GM12874 (cell line): ENCODE results near the gene MGAT5B.

Experiments
- TF ChIP-seq, protein P1 (sequence below): IDR thresholded peaks from 2 replicates; pipeline ENCODE4 v1.5.1; 2011; ENCODE audit warnings: low read depth, mild to moderate bottlenecking, control low read depth, low read length, moderate library complexity; ENCODE audit not compliant: insufficient read depth

The MGAT5B gene

DNA sequence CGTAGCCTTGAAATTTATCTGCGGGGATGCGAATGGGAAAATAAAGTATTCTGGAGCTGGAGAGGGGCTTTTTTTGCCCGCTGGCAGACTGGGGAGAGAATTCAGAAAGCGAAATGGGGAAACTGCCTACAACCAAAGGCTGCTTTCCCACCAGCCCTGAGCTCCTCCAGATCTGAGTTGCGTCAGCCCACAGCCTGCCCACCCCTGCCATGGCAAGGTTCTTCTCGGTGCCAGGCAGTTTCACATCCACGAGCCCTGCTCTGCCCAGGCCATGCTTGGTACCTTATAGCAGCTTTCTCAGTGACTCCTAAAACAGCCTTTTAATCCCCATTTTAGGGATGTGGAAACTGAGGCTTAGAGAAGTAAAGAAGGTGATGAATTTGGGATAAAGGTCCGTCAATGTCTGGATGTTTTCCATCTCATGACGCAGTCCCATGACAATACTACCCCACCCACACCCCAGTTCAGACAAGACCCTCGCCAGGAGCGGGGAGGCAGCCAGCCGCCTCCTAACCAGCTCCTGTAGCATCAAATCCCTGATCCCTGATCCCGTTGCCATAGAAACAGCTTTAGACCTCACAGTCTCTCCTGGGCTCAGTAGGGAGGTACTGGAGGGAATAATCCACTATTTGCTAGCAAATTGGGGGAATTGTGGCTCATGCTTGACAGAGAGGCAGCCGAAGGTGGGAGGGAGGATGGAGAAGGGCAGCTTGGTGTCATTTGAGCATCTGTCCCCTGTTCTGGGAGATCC is 113.5 kb downstream of the MGAT5B start:
- TF ChIP-seq, protein P1, sequence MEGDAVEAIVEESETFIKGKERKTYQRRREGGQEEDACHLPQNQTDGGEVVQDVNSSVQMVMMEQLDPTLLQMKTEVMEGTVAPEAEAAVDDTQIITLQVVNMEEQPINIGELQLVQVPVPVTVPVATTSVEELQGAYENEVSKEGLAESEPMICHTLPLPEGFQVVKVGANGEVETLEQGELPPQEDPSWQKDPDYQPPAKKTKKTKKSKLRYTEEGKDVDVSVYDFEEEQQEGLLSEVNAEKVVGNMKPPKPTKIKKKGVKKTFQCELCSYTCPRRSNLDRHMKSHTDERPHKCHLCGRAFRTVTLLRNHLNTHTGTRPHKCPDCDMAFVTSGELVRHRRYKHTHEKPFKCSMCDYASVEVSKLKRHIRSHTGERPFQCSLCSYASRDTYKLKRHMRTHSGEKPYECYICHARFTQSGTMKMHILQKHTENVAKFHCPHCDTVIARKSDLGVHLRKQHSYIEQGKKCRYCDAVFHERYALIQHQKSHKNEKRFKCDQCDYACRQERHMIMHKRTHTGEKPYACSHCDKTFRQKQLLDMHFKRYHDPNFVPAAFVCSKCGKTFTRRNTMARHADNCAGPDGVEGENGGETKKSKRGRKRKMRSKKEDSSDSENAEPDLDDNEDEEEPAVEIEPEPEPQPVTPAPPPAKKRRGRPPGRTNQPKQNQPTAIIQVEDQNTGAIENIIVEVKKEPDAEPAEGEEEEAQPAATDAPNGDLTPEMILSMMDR = no peak

DNA sequence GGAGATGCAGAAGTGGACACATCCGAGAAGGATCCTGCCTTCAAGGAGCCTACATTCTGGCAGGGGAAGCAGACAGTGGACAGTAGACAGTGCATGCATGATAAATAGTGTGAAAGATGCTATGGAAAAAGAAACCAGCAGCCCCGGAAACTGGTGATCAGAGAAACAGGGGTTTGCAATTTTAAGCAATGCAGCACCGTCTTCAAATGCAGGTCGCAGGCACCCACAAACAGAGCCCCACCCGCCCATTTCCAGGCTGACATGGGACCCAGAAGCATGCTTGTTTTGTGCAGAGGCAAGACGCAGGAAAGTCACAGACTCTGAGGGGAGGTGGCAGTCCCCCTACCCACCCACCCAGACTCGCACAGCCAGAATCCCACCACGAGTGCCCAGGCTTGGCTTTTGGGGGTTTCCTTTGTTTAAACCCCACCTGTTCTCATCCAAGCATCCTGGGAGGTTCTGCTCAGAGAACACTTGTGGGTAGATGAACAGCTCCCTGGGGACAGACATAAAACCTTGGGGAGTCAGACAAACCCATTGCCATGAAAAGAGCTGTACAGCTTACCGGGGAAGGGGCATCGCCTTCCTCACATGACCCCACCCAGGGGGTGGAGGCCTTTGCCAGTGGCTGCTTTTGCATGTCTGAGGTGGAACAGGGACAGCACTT is 114.3 kb downstream of the MGAT5B start:
- TF ChIP-seq, protein P1 = no peak

DNA sequence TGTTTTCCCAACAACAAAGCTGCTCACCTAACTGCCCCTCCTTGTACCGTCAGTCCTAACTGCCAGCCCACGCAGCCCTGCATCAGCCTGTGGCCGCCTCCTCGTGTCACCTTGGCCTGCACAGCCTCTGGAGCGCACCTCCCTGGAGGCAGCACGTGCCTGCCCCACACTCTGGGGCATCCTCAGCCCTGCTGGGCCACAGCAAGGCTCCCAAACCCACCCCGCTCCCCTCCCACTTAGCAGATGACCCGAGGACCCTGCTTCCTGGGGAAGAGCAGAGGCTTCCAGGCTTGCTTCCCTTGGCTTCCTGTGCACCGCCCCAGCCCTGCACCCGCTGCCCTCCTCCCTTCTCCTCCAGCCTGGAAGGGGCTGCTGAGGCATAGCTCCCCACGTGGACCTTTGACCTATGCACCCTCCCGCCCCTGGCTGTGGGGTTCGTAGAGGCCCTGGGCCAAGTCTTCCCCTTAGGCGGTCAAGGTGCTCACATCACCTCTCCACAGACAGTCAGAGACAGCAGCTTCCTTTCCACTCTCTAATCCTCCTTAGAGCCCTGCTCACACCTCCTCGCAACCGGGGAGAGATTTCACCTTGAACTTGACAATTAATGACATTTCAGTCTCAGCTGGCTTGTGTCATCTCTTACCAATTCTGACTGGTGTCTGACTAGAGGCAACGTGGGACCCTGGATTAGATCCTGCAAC is 115.0 kb downstream of the MGAT5B start:
- TF ChIP-seq, protein P1 = no peak

DNA sequence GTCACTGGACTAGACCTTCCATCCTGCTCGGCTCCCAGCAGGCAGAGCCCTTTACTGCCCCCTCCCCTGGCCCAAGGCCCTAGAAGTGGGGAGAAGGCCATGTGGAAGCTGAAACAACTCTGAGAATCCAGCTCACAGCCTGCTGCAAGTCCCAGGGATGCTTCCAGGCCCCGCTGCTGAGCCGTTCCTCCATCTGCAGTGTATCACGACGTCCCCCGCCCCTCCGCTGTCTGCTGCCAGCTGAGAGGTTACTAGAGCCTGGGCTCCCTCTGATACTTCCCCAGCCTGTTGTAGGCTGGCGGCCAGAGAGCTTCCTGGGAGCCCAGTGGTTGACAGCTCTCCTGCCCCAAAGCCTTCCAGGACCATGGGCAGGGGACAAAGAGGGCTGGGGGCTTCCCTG is 118.2 kb downstream of the MGAT5B start:
- TF ChIP-seq, protein P1 = no peak

DNA sequence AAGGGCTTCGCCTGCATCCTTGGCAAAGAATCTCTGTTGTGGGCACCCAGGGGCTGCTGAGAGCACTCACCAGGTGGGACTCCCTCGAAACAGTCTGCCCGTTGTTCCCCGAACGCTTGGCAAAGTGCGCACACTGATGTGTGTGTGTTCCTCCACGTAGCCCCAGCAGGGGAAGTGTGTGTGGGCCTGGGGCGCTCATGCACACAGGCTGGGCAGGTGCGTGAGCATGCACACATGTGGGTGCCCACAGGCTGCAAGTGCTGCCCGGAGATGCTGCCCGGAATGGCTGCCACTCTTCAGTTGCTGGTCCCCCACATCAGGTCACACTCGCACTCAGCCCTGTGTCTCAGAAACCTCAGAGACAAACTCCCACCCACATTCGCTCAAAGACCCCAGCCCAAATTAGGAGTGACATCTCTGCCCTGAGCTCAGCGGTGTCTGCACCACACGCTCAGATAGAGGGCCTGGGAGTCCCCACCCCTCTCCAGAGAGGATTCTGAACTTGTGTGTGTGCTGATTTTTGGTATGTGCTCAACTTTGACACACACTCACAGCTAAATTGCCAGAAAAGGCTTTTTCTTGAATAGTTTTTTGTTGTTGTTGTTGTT is 119.4 kb downstream of the MGAT5B start:
- TF ChIP-seq, protein P1 = no peak

DNA sequence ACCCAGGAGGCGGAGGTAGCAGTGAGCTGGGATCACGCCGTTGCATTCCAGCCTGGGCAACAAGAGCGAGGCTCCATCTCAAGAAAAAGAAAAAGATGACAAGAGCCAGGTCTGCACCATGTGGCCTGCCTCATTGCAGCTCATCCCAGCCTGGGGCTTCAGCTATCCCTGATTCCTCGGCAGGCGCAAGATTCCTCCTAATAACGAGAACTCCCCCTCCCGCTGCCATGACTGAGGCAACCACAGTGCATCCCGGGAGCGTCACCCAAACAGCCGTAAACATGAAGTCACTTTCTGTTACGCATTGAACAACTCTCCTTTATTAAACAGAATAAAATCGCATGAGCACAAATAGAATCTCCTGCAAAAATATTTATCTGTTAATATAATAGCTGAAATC is 120.6 kb downstream of the MGAT5B start:
- TF ChIP-seq, protein P1 = no peak

DNA sequence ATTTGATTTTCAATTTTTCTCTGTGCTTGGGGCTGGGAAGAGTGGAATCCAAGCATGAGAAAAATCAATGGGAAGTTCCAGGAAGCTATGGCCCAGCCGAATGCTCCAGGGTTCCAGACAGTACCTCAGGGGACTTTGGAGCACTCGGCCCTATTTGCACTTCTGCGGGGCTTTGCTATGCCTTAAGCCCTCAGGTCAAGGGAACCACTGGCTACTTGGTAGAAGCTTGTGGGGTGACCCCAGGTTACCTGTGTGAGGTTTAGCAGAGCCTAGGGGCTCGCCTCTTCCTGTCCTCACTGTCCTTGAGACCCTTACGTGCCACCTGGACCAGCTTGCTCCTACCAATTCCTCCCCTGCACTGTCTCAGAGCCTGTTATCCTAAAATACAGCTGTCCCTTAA is 121.3 kb downstream of the MGAT5B start:
- TF ChIP-seq, protein P1 = no peak
